Activated CD4-positive, alpha-beta T cell treated with anti-CD3 and anti-CD28 coated beads, Interleukin-2, Interleukin-4, amounts not matched to agents 100 ng/mL and 50 ng/mL, durations not matched to agents 16 hours and 8 hours (primary cell): Measurements from ENCODE around the gene IRAK3.
A peak's percentile ranks its signal among the peaks of the same experiment; 100 is the strongest.
"Not testable (repeated sequence)": the region's sequence is repeated elsewhere in the genome, so short reads cannot be mapped to it uniquely, and the experiment has no call there.

ENCODE experiments used
- DNase-seq: peaks from one replicate; pipeline ENCODE4 v3.0.0-alpha.2; 2020; ENCODE audit warnings: low spot score

Gene IRAK3

GRCh38 chr12:66213011-66213410 lies 24.0 kb downstream of the IRAK3 start:
- DNase-seq = not testable (repeated sequence)

GRCh38 chr12:66217342-66217917 lies 28.4 kb downstream of the IRAK3 start:
- no peak for DNase-seq

GRCh38 chr12:66228462-66228861 lies 39.4 kb downstream of the IRAK3 start:
- no peak for DNase-seq

GRCh38 chr12:66232263-66232662 lies 43.2 kb downstream of the IRAK3 start:
- no peak for DNase-seq

GRCh38 chr12:66234037-66234693 lies 45.2 kb downstream of the IRAK3 start:
- DNase-seq = peak; percentile 29

GRCh38 chr12:66234773-66235625 lies 46.0 kb downstream of the IRAK3 start:
- peak; percentile 32 for DNase-seq

GRCh38 chr12:66235626-66236281 lies 46.7 kb downstream of the IRAK3 start:
- no peak for DNase-seq

- not testable (repeated sequence) for DNase-seq
These were observed 47.3 kb downstream of the IRAK3 start for GRCh38 chr12:66236282-66236675.

- DNase-seq = no peak
These were observed 48.0 kb downstream of the IRAK3 start for GRCh38 chr12:66236969-66237368.

GRCh38 chr12:66237505-66238175 lies 48.6 kb downstream of the IRAK3 start:
- DNase-seq = no peak

- DNase-seq = no peak
These were observed 50.3 kb downstream of the IRAK3 start for GRCh38 chr12:66239295-66239694.

- no peak for DNase-seq
These were observed 51.2 kb downstream of the IRAK3 start for GRCh38 chr12:66240096-66240820.

GRCh38 chr12:66241061-66242043 lies 52.3 kb downstream of the IRAK3 start:
- no peak for DNase-seq

GRCh38 chr12:66242311-66242710 lies 53.3 kb downstream of the IRAK3 start:
- no peak for DNase-seq

GRCh38 chr12:66243911-66244310 lies 54.9 kb downstream of the IRAK3 start:
- no peak for DNase-seq

GRCh38 chr12:66244446-66244845 lies 55.4 kb downstream of the IRAK3 start:
- no peak for DNase-seq

- no peak for DNase-seq
These were observed 58.7 kb downstream of the IRAK3 start for GRCh38 chr12:66247741-66248140.

GRCh38 chr12:66251049-66251448 lies 62.0 kb downstream of the IRAK3 start:
- DNase-seq = no peak

- no peak for DNase-seq
These were observed 63.8 kb downstream of the IRAK3 start for GRCh38 chr12:66252771-66253170.

- no peak for DNase-seq
These were observed 66.7 kb downstream of the IRAK3 start for GRCh38 chr12:66255737-66256136.
